ENCODE measurements around the gene LDLRAD3. TPM values are rescaled to one million over a fixed set of nuclear protein-coding genes. Genes with fewer than 3 reads are reported as not detected.

LDLRAD3 gene
- polyA plus RNA-seq, 1 experiment, result 7.8 TPM

DNA sequence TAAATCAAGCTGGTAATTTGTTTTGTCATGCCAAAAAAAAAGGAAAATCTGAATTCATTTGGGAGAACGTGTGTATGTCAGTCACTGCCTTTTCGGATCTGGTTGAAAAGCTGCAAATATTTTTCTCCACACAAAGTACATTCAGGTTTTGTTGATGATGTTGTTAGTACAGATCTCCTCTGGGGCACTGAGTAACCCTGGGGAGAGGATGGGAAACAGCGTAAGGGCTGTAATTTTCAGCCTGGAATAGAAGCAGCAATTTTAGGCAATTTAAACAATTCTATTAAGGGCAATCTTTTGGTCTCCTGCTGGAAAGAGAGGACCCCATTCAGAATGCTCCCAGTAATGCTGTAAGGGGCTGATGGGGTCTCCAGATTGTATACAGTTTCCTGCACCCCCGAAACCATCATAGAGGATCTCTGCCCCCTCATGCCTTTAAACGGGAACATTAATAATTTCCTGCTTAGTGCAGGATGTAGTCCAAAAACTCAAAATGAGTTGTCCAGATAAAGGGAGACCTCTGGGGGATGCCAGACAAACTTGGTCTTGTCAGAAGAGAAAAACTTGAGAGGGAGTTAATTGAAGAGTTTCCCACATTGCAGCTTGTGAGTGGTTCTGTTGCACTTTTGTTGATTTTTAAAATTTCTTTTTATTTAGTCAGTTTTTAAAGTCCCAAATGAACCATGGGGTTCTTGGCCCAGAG lies 213.1 kb downstream of the LDLRAD3 start:
- no peak for DNase-seq (ENCODE audit: low read depth, low spot score)
- ChIA-PET POLR2A (no interaction called here), CTCF (interaction anchor here (2.6 to 4.6 kb wide), 2 partner anchors 25 to 335 kb away, joined by 13 to 29 read pairs; no protein-coding TSS in a partner anchor)
- Histone ChIP-seq H3K27ac (ENCODE audit: low read depth, low read length) (no peak overlapping the region), H3K9me3 (ENCODE audit: control insufficient read depth, insufficient read depth, low read length) (no peaks in the 10 kb centered on the region), H3K4me3 (ENCODE audit: low read depth, low read length) (no peak overlapping the region), H3K27me3 (ENCODE audit: control insufficient read depth, insufficient read depth, low read length) (no peaks in the 10 kb centered on the region)
- TF ChIP-seq, protein P1, sequence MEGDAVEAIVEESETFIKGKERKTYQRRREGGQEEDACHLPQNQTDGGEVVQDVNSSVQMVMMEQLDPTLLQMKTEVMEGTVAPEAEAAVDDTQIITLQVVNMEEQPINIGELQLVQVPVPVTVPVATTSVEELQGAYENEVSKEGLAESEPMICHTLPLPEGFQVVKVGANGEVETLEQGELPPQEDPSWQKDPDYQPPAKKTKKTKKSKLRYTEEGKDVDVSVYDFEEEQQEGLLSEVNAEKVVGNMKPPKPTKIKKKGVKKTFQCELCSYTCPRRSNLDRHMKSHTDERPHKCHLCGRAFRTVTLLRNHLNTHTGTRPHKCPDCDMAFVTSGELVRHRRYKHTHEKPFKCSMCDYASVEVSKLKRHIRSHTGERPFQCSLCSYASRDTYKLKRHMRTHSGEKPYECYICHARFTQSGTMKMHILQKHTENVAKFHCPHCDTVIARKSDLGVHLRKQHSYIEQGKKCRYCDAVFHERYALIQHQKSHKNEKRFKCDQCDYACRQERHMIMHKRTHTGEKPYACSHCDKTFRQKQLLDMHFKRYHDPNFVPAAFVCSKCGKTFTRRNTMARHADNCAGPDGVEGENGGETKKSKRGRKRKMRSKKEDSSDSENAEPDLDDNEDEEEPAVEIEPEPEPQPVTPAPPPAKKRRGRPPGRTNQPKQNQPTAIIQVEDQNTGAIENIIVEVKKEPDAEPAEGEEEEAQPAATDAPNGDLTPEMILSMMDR (IDR thresholded peaks at IDR 0.05; ENCODE audit: low read depth, low read length), result no peak

DNA sequence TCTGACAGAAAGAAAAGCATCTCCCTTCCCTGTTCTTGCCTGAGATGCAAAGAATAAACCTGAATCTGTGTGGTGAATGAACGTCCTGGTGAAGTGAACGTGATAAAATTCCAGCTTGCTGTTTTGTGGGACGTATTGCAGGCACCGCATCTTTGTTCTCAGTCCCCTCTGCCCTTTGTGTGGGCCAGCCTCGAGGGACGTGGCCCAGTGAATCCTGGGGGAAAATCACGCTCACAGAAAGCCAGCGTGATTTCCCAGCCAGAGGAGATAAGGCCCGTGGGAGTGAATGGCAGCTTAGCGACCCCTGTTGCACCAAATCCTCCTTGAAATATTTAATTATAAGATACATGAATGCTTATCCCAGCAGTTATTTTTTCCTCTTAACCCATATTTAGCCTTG lies 216.2 kb downstream of the LDLRAD3 start:
- Histone ChIP-seq H3K27me3 (ENCODE audit: control insufficient read depth, insufficient read depth, low read length) (no peaks in the 10 kb centered on the region), H3K27ac (ENCODE audit: low read depth, low read length) (no peak overlapping the region), H3K4me3 (ENCODE audit: low read depth, low read length) (no peak overlapping the region), H3K9me3 (ENCODE audit: control insufficient read depth, insufficient read depth, low read length) (no peaks in the 10 kb centered on the region)
- ChIA-PET POLR2A (no interaction called here), CTCF (no interaction called here)
- TF ChIP-seq, protein P1 (IDR thresholded peaks at IDR 0.05; ENCODE audit: low read depth, low read length), result no peak
- no peak for DNase-seq (ENCODE audit: low read depth, low spot score)

DNA sequence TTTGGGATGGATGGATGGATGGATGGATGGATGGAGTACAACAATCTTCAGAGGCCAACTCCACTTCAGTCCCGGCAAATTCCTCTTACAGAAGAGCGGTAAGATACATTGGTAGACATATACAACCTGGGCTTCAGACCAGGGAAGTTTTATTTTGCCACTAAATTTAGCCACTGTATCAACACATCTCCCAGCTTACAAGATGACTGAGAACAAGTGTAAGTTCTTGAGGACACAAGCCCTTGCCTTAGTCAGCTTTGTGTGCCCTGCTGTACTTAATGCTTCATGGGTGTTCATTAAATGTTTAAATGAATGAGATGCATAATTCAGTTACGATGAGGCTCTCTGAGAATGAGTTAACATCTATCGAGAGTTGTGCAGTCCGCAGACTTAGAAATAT lies 217.7 kb downstream of the LDLRAD3 start:
- TF ChIP-seq, protein P1 (IDR thresholded peaks at IDR 0.05; ENCODE audit: low read depth, low read length), result no peak
- H3K9me3 ChIP-seq (ENCODE audit: control insufficient read depth, insufficient read depth, low read length), result no peaks in the 10 kb centered on the region
- no peak overlapping the region for H3K4me3 ChIP-seq (ENCODE audit: low read depth, low read length)
- ChIA-PET POLR2A (interaction anchor here (1.1 kb wide), 1 partner anchor 151 kb away, joined by 3 read pairs; no protein-coding TSS in a partner anchor), CTCF (interaction anchor here (1.6 kb wide), 1 partner anchor 339 kb away, joined by 3 read pairs; no protein-coding TSS in a partner anchor)
- no peak for DNase-seq (ENCODE audit: low read depth, low spot score)
- no peak overlapping the region for H3K27ac ChIP-seq (ENCODE audit: low read depth, low read length)
- H3K27me3 ChIP-seq (ENCODE audit: control insufficient read depth, insufficient read depth, low read length), result no peaks in the 10 kb centered on the region

DNA sequence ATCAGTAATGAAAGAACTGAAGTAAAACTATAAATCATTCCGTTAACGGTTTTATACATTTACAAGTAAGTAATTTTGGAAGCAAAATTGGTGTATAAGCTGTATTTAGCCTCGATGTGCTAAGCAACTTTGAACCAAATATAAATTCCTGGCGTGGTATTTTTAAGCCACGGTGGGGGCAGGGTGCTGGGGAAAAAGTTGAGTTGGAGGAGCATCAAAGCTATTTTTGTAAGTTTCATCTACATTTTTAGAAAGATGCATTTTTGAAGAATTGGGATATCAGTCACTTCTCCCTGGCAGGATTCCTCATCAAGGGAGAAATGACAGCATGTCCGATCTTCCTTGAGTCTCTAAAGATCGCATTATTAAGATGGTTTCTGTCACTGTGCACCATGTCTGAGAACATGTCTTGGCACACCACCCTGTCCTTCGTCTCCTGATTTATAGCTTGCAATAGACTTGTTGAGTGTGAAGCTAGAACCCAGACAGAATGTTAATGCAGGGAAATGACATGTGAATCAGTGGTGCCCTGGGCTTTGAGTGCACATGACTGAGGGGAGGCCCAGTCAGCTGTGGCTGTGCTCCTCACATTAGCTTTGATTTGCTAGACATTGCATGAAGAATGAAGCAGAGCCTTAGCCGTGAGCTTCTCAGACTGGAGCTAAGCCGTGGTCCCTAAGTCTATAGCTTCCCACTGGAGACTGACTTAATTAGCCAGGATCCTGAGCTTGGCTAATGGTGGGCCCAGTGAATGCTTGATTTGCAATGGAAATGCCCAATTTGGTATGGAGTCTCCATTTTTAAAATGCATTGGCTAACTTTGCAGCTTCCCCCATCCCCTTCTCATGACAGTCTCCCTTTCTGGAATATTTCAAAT lies 218.4 kb downstream of the LDLRAD3 start:
- POLR2A ChIA-PET, result interaction anchor here (1.1 kb wide), 1 partner anchor 151 kb away, joined by 3 read pairs; no protein-coding TSS in a partner anchor

More for the DNA sequence above, 218.4 kb downstream of the LDLRAD3 start:
- Histone ChIP-seq H3K4me3 (ENCODE audit: low read depth, low read length) (no peak overlapping the region), H3K27ac (ENCODE audit: low read depth, low read length) (no peak overlapping the region), H3K27me3 (ENCODE audit: control insufficient read depth, insufficient read depth, low read length) (no peaks in the 10 kb centered on the region), H3K9me3 (ENCODE audit: control insufficient read depth, insufficient read depth, low read length) (no peaks in the 10 kb centered on the region)
- DNase-seq (ENCODE audit: low read depth, low spot score), result no peak
- CTCF ChIA-PET, result interaction anchor here (0.8 to 1.6 kb wide), 3 partner anchors 9 to 340 kb away, joined by 3 read pairs; no protein-coding TSS in a partner anchor
- TF ChIP-seq, protein P1 (IDR thresholded peaks at IDR 0.05; ENCODE audit: low read depth, low read length), result no peak
